Glutamatergic neuron (in vitro differentiated cells): ENCODE measurements around the gene ALOX5AP. TPM values are rescaled to one million over a fixed set of nuclear protein-coding genes. Genes with fewer than 3 reads are reported as not detected.

Experiments used
- DNase-seq: peaks from one replicate; pipeline ENCODE4 v3.0.0; 2022
- H3K27ac Mint-ChIP-seq: one replicate; pipeline ENCODE4 v1.8.0; 2020; ENCODE audit warnings: mild to moderate bottlenecking, mixed read lengths, inconsistent platforms; ENCODE audit not compliant: unreplicated experiment
- H3K27me3 Mint-ChIP-seq: one replicate; pipeline ENCODE4 v1.8.0; 2020; ENCODE audit warnings: mild to moderate bottlenecking, moderate library complexity, mixed read lengths, inconsistent platforms; ENCODE audit not compliant: unreplicated experiment
- H3K36me3 Mint-ChIP-seq: one replicate; pipeline ENCODE4 v1.8.0; 2020; ENCODE audit warnings: mild to moderate bottlenecking, mixed read lengths, inconsistent platforms; ENCODE audit not compliant: unreplicated experiment
- H3K4me1 Mint-ChIP-seq: one replicate; pipeline ENCODE4 v1.8.0; 2020; ENCODE audit warnings: mild to moderate bottlenecking, low read depth, mixed read lengths, inconsistent platforms; ENCODE audit not compliant: unreplicated experiment
- H3K4me3 Mint-ChIP-seq: one replicate; pipeline ENCODE4 v1.8.0; 2020; ENCODE audit warnings: mild to moderate bottlenecking, mixed read lengths, inconsistent platforms; ENCODE audit not compliant: unreplicated experiment
- H3K9me3 Mint-ChIP-seq: one replicate; pipeline ENCODE4 v1.8.0; 2020; ENCODE audit warnings: mild to moderate bottlenecking, moderate library complexity, mixed read lengths, inconsistent platforms; ENCODE audit not compliant: unreplicated experiment
- CTCF ChIP-seq: fragments of 200-600 bp; sonication (generic); IDR thresholded peaks from one replicate; pipeline ENCODE4 v1.5.0; 2021; ENCODE audit not compliant: partially characterized antibody, unreplicated experiment
- total RNA-seq: library from RNA; stranded (reverse); fragmentation: NEBNext Ultra II Directional; extraction: Animal tissue kit (Norgen Biotek cat#: 25700); gene quantifications from one replicate; pipeline ENCODE4 v1.2.1, GENCODE V29; 2021; ENCODE audit not compliant: unreplicated experiment

Gene ALOX5AP
- total RNA-seq, 1 donor from 2014 or later: 0.81 TPM

GRCh38 chr13:30748717-30749116, 13.4 kb downstream of the ALOX5AP start:
- no peak overlapping the region for H3K27ac Mint-ChIP-seq
- H3K27me3 Mint-ChIP-seq: peaks cover 19% of the 10 kb centered on the region
- no peak for TF ChIP-seq CTCF

GRCh38 chr13:30750036-30750435, 14.7 kb downstream of the ALOX5AP start:
- H3K9me3 Mint-ChIP-seq: peaks cover 18% of the 10 kb centered on the region
- DNase-seq: no peak
- H3K27ac Mint-ChIP-seq: peak overlapping the region; percentile 41
- H3K36me3 Mint-ChIP-seq: no peaks in the 10 kb centered on the region
- TF ChIP-seq CTCF: no peak
- H3K4me3 Mint-ChIP-seq: no peak overlapping the region
- peaks cover 19% of the 10 kb centered on the region for H3K27me3 Mint-ChIP-seq
- peaks cover 58% of the 10 kb centered on the region for H3K4me1 Mint-ChIP-seq

More at GRCh38 chr13:30748717-30749116, 13.4 kb downstream of the ALOX5AP start:
- H3K9me3 Mint-ChIP-seq: peaks cover 21% of the 10 kb centered on the region
- H3K36me3 Mint-ChIP-seq: no peaks in the 10 kb centered on the region
- DNase-seq: no peak
- peaks cover 54% of the 10 kb centered on the region for H3K4me1 Mint-ChIP-seq
- no peak overlapping the region for H3K4me3 Mint-ChIP-seq

GRCh38 chr13:30751183-30751933, 16.0 kb downstream of the ALOX5AP start:
- DNase-seq: no peak
- Mint-ChIP-seq H3K9me3 (peaks cover 18% of the 10 kb centered on the region), H3K4me1 (peaks cover 55% of the 10 kb centered on the region), H3K4me3 (peak overlapping the region; percentile 69), H3K27ac (peak overlapping the region; percentile 99), H3K27me3 (peaks cover 18% of the 10 kb centered on the region), H3K36me3 (no peaks in the 10 kb centered on the region)
- no peak for TF ChIP-seq CTCF

- peaks cover 18% of the 10 kb centered on the region for H3K9me3 Mint-ChIP-seq
- H3K27ac Mint-ChIP-seq: peak overlapping the region; percentile 99
- peaks cover 51% of the 10 kb centered on the region for H3K4me1 Mint-ChIP-seq
- peak overlapping the region; percentile 69 for H3K4me3 Mint-ChIP-seq
- no peaks in the 10 kb centered on the region for H3K36me3 Mint-ChIP-seq
- TF ChIP-seq CTCF: no peak
- peak; percentile 82 for DNase-seq
- H3K27me3 Mint-ChIP-seq: peaks cover 15% of the 10 kb centered on the region
These were observed 17.0 kb downstream of the ALOX5AP start for GRCh38 chr13:30752201-30752797.

- TF ChIP-seq CTCF: peak; percentile 6
- Mint-ChIP-seq H3K36me3 (no peaks in the 10 kb centered on the region), H3K4me1 (peaks cover 58% of the 10 kb centered on the region), H3K9me3 (peaks cover 18% of the 10 kb centered on the region), H3K27ac (peak overlapping the region; percentile 99), H3K4me3 (peak overlapping the region; percentile 47), H3K27me3 (peaks cover 14% of the 10 kb centered on the region)
- DNase-seq: peak; percentile 52
These were observed 17.8 kb downstream of the ALOX5AP start for GRCh38 chr13:30753030-30753616.
